C4-2B (cell line): ENCODE measurements around the gene BAIAP2L2.

Experiments used
- CTCF ChIP-seq: fragments of 450-650 bp; conservative IDR thresholded peaks from 2 replicates; pipeline ENCODE4 v1.5.1; 2017; ENCODE audit warnings: mild to moderate bottlenecking
- ZFX ChIP-seq: fragments of 450-650 bp; IDR thresholded peaks from 2 replicates; pipeline ENCODE4 v1.6.1; 2017

DNA sequence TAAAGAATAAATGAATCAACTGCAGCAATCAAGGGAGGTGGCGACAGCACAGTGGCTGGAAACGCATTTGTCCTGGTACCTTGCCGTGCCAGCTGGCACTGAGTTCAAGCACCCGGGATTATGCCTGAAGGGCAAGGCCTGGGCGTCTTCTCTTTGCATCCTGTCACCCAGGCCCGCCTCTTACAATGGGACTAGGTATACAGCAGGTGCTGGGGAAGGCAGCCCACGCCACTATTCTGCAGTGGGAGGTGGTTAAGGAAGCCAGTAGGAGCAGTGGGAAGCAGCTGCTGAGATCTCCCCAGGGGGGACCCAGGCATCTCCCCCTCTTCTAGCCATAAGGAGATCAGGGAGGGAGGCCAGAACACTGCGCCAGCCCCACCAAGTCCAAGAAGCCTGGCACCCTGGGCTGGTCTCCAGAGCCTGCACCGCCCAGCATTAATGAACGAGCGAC, 15.3 kb upstream of the BAIAP2L2 start:
- TF ChIP-seq CTCF (no peak), ZFX (no peak)
